ENCODE data around the gene TMEM165.

- no peak for TF ChIP-seq POLR2A (IDR thresholded peaks at IDR 0.05)
- no peak for TF ChIP-seq CTCF (IDR thresholded peaks at IDR 0.05)
Measured at GRCh38 chr4:55447108-55447708, 51.5 kb downstream of the TMEM165 start.
